Measurements from ENCODE around the gene CDK3. TPM values are rescaled to one million over a fixed set of nuclear protein-coding genes. Genes with fewer than 3 reads are reported as not detected.

Gene CDK3
- polyA plus RNA-seq, 3 donors from 2014 or later = 1.0 to 1.1 TPM; not detected in 1

GRCh38 chr17:75979705-75980187 lies 20.9 kb upstream of the CDK3 start:
- Mint-ChIP-seq H3K27me3 (ENCODE audit: low read depth in 3 of 3) (peaks cover 0 to 9% (median 3%) of the 10 kb centered on the region in 3 donors), H3K36me3 (peaks cover 0 to 7% (median 2%) of the 10 kb centered on the region in 3 donors), H3K9me3 (no peaks in the 10 kb centered on the region), H3K27ac (peak overlapping the region; percentile 98 to 100 (median 100)), H3K4me3 (peak overlapping the region; percentile 93 to 100 (median 97)), H3K4me1 (peaks cover 31 to 47% of the 10 kb centered on the region in 2 donors)
- no peak for DNase-seq

GRCh38 chr17:75980188-75981018 lies 20.3 kb upstream of the CDK3 start:
- peaks cover 0 to 7% (median 2%) of the 10 kb centered on the region in 3 donors for H3K36me3 Mint-ChIP-seq
- H3K4me1 Mint-ChIP-seq = peaks cover 31 to 47% of the 10 kb centered on the region in 2 donors
- peaks cover 0 to 9% (median 3%) of the 10 kb centered on the region in 3 donors for H3K27me3 Mint-ChIP-seq (ENCODE audit: low read depth in 3 of 3)
- H3K27ac Mint-ChIP-seq = peak overlapping the region; percentile 98 to 100 (median 100)
- peak overlapping the region; percentile 93 to 100 (median 97) for H3K4me3 Mint-ChIP-seq
- no peak for DNase-seq
- no peaks in the 10 kb centered on the region for H3K9me3 Mint-ChIP-seq

GRCh38 chr17:75981019-75981615 lies 19.5 kb upstream of the CDK3 start:
- no peak for DNase-seq
- H3K36me3 Mint-ChIP-seq = peaks cover 0 to 6% (median 2%) of the 10 kb centered on the region in 3 donors
- peaks cover 30 to 40% of the 10 kb centered on the region in 2 donors for H3K4me1 Mint-ChIP-seq
- peak overlapping the region; percentile 51 to 100 (median 71) for H3K4me3 Mint-ChIP-seq
- peak overlapping the region in 5 of 6 donors; percentile 54 to 100 (median 98) for H3K27ac Mint-ChIP-seq
- H3K27me3 Mint-ChIP-seq (ENCODE audit: low read depth in 3 of 3) = peaks cover 0 to 9% (median 3%) of the 10 kb centered on the region in 3 donors
- H3K9me3 Mint-ChIP-seq = no peaks in the 10 kb centered on the region

GRCh38 chr17:75983501-75984181 lies 17.0 kb upstream of the CDK3 start:
- Mint-ChIP-seq H3K27ac (no peak overlapping the region), H3K4me3 (no peak overlapping the region), H3K9me3 (no peaks in the 10 kb centered on the region), H3K4me1 (peaks cover 12 to 19% of the 10 kb centered on the region in 2 donors), H3K36me3 (peaks cover 0 to 4% (median 3%) of the 10 kb centered on the region in 3 donors), H3K27me3 (ENCODE audit: low read depth in 3 of 3) (peaks cover 0 to 7% (median 3%) of the 10 kb centered on the region in 3 donors)
- DNase-seq = no peak

GRCh38 chr17:75985986-75986385 lies 14.7 kb upstream of the CDK3 start:
- Mint-ChIP-seq H3K36me3 (peaks cover 0 to 4% (median 3%) of the 10 kb centered on the region in 3 donors), H3K4me3 (no peak overlapping the region), H3K27ac (no peak overlapping the region), H3K9me3 (no peaks in the 10 kb centered on the region), H3K27me3 (ENCODE audit: low read depth in 3 of 3) (peaks cover 0 to 1% (median 0%) of the 10 kb centered on the region in 3 donors), H3K4me1 (peaks cover 1 to 2% of the 10 kb centered on the region in 2 donors)
- DNase-seq = no peak

GRCh38 chr17:75987041-75987440 lies 13.6 kb upstream of the CDK3 start:
- no peaks in the 10 kb centered on the region for H3K27me3 Mint-ChIP-seq (ENCODE audit: low read depth in 3 of 3)
- no peak overlapping the region for H3K27ac Mint-ChIP-seq
- no peaks in the 10 kb centered on the region for H3K9me3 Mint-ChIP-seq
- no peak for DNase-seq
- H3K36me3 Mint-ChIP-seq = peaks cover 3 to 8% (median 4%) of the 10 kb centered on the region in 3 donors
- no peaks in the 10 kb centered on the region for H3K4me1 Mint-ChIP-seq
- H3K4me3 Mint-ChIP-seq = no peak overlapping the region

GRCh38 chr17:75991396-75991795 lies 9.3 kb upstream of the CDK3 start:
- DNase-seq = no peak
- no peaks in the 10 kb centered on the region for H3K27me3 Mint-ChIP-seq (ENCODE audit: low read depth in 3 of 3)
- no peak overlapping the region for H3K27ac Mint-ChIP-seq
- peaks cover 7 to 11% (median 8%) of the 10 kb centered on the region in 3 donors for H3K36me3 Mint-ChIP-seq
- no peak overlapping the region for H3K4me3 Mint-ChIP-seq
- no peaks in the 10 kb centered on the region for H3K9me3 Mint-ChIP-seq
- no peaks in the 10 kb centered on the region for H3K4me1 Mint-ChIP-seq

GRCh38 chr17:75994802-75995370 lies 5.8 kb upstream of the CDK3 start:
- no peak for DNase-seq
- H3K27me3 Mint-ChIP-seq (ENCODE audit: low read depth in 3 of 3) = peaks cover 0 to 2% (median 0%) of the 10 kb centered on the region in 3 donors
- H3K4me1 Mint-ChIP-seq = peaks cover 11% of the 10 kb centered on the region in 2 donors
- no peak overlapping the region for H3K27ac Mint-ChIP-seq
- H3K4me3 Mint-ChIP-seq = no peak overlapping the region
- H3K9me3 Mint-ChIP-seq = no peaks in the 10 kb centered on the region
- H3K36me3 Mint-ChIP-seq = peaks cover 4 to 16% (median 7%) of the 10 kb centered on the region in 3 donors

- Mint-ChIP-seq H3K9me3 (no peaks in the 10 kb centered on the region), H3K4me3 (no peak overlapping the region), H3K4me1 (peaks cover 11% of the 10 kb centered on the region in 2 donors), H3K27ac (no peak overlapping the region), H3K27me3 (ENCODE audit: low read depth in 3 of 3) (peaks cover 0 to 2% (median 0%) of the 10 kb centered on the region in 3 donors), H3K36me3 (peaks cover 4 to 16% (median 7%) of the 10 kb centered on the region in 3 donors)
- no peak for DNase-seq
These were observed 5.2 kb upstream of the CDK3 start for GRCh38 chr17:75995385-75995925.

GRCh38 chr17:75996665-75997590 lies 3.7 kb upstream of the CDK3 start:
- DNase-seq = no peak
- Mint-ChIP-seq H3K9me3 (no peaks in the 10 kb centered on the region), H3K27me3 (ENCODE audit: low read depth in 3 of 3) (peaks cover 0 to 2% (median 0%) of the 10 kb centered on the region in 3 donors), H3K4me1 (peaks cover 11% of the 10 kb centered on the region in 2 donors), H3K27ac (peak overlapping the region in 5 of 6 donors; percentile 17 to 74 (median 52)), H3K36me3 (peaks cover 0 to 16% (median 3%) of the 10 kb centered on the region in 3 donors), H3K4me3 (no peak overlapping the region)

GRCh38 chr17:75998327-75998795 lies 2.3 kb upstream of the CDK3 start:
- Mint-ChIP-seq H3K27ac (no peak overlapping the region), H3K36me3 (peaks cover 0 to 17% (median under 1%) of the 10 kb centered on the region in 3 donors), H3K4me3 (no peak overlapping the region), H3K4me1 (peaks cover 11% of the 10 kb centered on the region in 2 donors), H3K27me3 (ENCODE audit: low read depth in 3 of 3) (peaks cover 0 to 2% (median 0%) of the 10 kb centered on the region in 3 donors), H3K9me3 (no peaks in the 10 kb centered on the region)
- no peak for DNase-seq
